DMS53 treated with DMSO at 0.1 percent for 48 hours (cell line): Measurements from ENCODE around the gene DBN1.
"Not testable (repeated sequence)": the region's sequence is repeated elsewhere in the genome, so short reads cannot be mapped to it uniquely, and the experiment has no call there.

Experiments used
- DNase-seq: peaks from one replicate; lab custom pipeline; 2025; ENCODE audit not compliant: unreplicated experiment; lab: John Stamatoyannopoulos, UW

The DBN1 gene

DNA sequence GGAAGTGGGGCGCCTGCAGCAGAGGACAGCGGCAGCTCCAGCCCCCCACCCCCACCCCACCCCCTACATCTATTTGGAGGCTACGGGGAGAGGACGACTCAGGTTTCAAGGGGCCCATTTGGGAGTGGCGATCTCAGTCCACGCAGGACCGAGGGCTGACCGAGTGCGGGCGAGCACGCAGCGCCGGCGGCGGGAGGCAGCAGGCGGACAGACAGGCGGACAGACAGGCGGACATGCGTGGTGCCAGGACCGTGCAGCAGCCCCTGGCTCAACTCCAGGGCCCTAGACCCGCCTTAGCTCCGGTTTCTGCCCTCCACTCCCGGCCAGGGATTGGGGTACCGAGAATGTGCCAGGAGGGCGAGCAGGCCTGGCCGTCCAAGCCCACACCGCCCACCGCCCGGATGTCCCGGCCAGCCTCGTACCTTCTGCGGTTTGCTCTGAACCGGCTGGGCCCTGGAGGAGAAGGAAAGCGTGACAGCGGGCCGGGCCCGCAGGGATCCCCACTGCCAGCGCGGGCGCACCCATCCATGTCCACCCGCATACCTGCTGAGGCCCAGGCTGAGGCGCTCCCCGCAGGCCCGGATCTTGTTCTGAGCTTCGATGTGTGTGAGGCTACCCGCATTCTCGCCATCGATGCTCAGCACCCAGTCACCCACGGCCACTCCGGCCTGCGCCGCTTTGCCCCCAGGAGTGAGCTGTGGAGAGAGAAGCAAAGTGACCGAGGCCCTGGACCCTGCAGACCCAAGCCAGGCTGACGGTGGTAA lies 18.7 kb upstream of the DBN1 start:
- no peak for DNase-seq

DNA sequence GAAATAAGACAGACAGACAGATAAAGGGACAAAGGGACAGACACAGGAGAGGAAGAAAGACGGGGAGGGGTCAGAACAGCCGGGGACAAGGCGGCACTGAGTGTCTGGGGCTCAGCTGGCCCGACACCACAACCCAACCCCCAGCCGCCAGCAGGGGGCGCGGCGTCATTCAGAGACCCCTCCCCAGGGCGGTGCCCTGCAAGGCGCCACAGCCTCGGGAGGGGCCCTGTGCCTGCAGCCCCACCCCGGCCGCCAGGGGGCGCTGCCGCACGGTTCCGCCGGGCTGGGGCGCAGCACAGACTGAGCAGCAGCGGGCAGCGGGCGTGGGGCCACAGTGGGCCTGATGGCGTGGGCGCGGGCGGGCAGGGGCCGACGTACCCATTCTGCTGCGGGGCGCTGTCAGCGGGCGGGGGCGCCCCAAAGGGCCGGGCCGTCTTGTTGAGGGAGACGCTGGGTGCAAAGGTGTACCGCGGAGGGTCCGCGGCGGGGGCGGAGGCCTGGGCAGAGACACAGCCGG lies 18.1 kb upstream of the DBN1 start:
- no peak for DNase-seq

DNA sequence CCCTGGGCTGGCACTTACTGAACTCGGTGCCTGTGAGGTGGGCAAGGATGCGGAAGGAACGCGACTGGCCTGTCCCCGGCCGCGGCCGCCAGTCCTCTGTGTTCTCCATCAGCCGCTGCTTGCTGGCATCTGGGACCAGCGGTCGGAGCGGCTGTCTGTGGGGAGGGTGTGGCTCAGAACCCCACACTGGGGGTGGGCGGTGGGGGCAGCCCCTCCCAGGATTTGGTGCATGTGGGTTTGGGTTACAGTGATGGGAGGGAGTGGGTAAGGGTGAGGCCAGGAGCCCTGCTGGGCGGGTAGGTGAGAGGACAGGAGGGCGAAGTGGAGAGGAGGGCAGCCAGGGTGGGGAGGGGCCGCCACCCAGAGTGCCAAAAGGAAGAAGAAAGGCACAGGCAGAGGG lies 17.6 kb upstream of the DBN1 start:
- no peak for DNase-seq

DNA sequence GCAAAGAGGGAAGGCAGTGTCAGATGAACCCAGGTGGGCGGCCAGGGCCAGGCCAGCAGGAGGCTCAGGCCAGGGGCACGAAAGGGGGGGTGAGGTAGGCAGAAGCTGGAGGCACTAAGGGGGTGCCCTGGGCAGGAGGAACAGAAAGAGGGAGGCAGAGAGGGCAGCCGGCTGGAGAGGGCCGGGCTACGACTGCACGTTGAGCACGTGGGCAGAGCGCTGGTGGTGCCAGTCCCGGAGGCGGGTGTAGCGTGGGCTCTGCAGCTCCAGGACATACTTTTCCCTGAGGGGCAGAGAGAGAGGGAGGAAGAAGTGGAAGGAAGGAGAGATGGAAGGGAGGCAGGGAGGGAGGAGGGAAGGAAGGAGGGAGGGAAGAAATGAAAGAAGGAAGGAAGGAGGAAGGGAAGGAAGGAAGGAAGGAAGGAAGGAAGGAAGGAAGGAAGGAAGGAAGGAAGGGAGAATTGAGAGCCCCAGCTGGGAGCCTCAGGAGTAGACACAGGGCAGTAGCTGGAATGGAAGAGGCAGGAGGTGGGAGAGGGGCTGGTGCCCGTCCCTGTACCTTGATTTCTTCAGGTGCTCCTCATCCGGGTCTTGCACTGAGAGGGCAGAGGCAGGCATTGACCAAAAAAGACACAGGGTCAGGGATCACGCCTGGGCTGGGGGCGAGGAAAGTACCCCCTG lies 17.0 kb upstream of the DBN1 start:
- no peak for DNase-seq

DNA sequence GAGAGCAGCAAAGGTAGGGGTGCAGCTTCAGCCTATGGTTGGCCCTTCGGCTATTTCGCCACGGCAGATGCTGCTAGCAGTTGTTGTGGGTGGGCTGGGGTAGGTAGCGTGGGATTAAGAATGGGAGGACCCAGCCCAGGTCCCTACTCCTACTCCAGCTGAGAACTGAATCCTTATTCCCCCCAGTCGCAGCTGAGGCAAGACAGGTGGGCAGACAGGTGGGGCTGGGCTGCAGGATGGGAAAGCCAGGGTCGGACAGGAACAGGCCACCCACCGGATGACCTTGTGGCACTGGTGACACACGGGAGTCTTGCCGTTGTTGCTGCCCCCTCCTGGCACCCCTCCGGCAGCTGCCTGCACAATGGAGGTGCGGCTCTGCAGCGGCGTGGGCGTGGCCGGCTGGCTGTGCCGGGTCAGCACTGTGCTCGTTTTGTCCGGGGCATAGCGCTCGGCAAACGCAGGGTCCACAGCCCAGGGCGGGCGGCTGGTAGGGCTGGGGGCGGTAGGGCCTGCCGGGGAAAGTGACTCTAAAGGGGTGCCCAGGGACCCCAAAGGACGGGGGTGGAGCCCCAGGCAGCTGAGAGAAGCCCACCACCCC lies 15.8 kb upstream of the DBN1 start:
- no peak for DNase-seq

DNA sequence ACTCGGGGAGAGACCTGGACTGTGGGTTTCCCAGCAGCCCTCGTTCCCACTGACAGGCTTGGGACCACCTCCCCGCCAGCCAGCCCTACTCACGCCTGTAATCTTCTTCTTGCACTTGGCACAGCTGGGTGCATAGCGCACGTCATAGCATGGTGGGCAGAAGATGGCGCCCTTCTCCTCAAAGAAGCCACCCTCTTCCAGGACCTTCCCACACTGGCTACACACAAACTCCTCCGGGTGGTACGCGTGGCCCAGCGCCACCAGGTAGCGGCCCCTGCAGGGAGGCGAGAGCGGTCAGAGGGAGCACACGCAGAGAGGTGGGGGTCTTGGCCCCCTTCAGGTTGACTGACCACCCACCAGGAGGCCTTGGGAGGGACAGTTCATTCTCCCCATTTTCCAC lies 14.5 kb upstream of the DBN1 start:
- no peak for DNase-seq

DNA sequence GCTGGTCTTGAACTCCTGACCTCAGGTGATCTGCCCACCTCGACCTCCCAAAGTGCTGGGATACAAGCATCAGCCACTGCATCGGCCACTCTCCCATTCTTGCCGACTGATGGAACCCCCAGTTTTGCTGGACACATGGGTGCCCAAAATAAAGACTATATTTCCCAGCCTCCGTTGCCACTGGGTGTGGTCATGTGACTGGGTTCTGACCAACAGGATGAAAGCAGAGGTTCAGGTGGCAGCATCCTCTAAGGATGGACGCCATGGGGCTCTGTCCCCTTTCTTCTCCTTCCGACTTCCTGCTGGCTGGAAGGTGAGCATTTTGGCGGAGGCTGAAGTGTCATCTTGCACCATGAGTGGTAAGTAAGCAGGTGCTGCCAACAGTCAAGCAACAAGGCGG lies 13.7 kb upstream of the DBN1 start:
- DNase-seq: no peak

DNA sequence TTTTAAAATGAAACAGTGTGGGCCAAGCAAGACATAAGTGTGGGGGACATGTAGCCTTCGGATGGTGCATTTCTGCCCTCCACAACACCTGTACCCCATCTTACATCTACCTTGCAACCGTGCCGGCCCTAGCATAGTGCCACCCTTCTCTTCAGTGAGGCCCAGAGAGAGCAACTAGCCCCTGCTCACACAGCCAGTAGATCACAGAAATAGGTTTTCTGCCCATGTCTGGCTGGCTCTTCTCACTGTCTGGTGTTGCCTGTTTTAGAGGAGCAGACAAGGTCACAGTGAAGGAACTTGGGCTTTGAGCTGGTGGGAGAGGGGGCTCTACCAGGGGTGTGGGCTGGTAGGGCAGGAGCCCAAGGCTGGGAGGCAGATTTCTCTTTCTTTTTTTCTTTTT lies 12.8 kb upstream of the DBN1 start:
- no peak for DNase-seq

DNA sequence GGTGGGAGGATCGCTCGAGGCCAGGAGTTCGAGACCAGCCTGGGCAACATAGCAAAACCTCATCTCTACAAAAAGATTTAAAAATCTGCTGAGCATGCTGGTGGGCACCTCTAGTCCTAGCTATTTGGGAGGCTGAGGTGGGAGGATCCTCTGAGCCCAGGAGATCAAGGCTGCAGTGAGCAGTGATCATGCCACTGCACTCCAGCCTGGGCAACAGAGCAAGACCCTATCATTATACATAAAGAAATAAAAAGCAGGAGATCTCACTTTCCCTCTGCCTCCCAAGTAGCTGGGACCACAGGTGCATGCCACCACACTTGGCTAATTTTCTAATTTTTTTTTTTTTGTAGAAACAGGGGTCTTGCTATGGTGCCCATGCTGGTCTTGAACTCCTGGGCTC lies 12.3 kb upstream of the DBN1 start:
- not testable (repeated sequence) for DNase-seq

DNA sequence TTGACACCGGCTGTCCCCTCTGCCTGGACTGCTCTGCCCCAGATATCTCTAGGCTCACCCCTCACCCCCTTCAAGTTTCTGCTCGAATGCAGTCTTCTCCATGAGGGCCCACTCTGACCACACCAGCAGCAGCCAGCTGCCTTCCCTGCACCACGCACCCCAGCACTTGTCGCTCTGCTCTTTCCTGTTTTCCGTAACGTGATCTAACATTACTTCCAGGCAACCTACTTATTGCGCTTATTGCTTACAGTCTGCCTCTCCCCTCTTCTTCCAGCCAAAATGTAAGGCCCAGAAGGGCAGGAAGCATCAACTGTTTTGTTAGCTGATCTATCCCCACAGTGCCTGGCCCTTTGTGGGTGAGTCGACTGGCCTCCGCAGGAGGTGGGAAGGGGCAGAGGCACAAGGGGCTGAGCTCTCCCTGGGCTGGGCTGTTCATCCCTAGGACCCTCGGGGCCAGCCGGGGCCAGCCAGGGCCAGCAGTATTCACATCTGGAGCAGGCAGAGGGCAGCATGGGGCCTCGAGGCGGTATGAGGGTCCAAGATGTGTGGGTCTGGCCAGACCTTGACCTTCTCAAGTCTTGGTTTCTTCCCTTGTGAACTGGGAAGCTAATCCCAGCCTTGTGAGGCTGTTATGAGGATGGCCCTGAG lies 11.6 kb upstream of the DBN1 start:
- DNase-seq: no peak

DNA sequence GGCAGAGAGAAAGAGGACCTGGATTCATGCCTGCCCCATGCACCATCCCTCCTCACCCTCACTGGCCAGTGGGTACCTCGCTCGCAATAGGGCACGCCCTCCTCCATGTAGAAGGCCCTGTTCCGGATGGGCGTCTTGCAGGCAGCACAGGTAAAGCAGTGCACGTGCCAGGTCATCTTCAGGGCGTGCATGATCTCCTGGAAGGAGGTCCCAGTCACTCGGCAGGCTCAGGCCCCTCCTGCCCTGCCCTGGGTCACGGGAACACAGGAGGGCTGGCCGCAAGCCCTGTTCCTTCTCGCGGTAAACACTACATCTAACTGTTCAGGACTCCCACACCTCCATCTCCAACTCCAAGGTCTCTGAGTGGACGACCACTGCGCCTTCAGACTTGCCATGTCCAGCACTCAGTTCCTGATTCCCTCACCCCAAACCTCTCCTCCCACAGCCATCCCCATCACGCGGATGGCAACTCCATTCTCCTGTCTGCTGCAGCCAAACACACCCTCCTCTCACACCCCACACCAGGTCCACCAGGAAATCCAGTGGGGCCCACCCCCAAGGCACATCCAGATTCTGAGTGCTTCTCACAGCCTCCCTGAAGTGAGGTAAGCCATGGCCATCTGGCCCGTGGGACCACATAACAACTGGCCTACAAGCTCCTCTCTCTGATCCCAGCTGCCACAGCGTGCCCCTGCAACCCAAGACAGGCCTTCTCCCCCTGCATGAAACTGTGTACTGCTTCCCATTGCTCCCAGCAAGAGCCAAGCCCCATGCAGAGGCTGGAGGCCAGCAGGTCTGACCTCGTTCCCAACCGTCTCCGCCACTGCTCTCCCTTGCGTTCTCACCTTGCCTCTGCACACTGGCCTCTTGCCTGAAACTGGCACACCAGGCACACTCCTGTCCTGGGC lies 10.8 kb upstream of the DBN1 start:
- DNase-seq: no peak

DNA sequence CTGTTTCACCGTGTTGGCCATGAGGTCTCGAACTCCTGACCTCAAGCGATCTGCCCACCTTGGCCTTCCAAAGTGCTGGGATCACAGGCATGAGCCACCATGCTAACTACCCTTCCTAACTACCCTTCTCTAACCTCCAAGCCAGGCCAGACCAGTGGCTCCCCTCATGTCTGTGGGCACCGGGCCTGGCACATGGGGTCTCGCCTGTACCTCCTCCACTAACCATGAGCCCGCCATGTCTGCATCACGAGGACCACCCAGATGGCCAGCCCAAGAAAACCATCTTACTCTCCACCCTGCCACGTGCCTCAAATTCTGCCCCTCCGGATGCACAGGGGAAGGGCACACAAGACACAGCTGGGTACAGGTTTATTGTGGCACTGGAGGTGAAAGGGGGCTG lies 9.6 kb upstream of the DBN1 start:
- DNase-seq: no peak

DNA sequence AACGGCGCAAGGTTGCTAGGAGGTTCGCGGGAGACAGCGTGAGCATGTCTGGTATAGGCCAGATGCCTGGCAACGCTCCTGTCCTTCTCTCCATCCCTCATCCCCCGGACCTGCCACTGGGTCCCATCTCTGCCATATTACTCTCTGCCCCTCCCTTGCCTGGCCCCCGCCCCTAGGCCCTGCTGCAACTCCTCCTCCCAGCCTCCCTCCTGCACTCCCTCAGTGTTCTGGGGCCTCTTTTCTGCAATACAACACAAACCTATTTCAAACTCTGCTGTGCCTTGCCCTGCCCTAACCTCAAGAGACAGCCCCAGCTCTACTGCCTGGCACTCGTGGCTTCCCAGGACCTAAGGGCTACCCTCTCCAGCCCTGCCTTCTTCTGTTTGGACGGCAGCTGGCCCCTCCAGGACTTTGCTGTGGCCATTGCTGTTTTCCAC lies 8.9 kb upstream of the DBN1 start:
- DNase-seq: no peak

DNA sequence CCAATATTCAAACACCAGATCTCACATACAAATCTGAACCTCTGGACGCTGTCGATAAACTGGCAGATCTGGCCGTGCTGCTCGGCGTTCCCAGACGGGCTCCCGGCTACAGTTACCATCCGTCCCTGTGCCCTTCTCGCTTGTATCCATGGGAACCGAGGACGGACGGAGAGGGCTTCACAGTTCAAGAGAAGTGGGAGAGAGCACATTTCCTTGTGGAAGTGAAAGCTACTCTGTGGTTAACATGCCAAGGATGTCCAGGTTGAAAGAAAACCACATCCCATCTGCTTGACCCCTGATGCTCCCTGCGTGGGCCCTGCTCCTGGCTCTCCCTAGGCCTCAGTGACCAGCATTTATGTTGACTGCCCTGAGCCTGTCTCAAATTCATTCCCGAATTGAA lies 6.3 kb upstream of the DBN1 start:
- no peak for DNase-seq

DNA sequence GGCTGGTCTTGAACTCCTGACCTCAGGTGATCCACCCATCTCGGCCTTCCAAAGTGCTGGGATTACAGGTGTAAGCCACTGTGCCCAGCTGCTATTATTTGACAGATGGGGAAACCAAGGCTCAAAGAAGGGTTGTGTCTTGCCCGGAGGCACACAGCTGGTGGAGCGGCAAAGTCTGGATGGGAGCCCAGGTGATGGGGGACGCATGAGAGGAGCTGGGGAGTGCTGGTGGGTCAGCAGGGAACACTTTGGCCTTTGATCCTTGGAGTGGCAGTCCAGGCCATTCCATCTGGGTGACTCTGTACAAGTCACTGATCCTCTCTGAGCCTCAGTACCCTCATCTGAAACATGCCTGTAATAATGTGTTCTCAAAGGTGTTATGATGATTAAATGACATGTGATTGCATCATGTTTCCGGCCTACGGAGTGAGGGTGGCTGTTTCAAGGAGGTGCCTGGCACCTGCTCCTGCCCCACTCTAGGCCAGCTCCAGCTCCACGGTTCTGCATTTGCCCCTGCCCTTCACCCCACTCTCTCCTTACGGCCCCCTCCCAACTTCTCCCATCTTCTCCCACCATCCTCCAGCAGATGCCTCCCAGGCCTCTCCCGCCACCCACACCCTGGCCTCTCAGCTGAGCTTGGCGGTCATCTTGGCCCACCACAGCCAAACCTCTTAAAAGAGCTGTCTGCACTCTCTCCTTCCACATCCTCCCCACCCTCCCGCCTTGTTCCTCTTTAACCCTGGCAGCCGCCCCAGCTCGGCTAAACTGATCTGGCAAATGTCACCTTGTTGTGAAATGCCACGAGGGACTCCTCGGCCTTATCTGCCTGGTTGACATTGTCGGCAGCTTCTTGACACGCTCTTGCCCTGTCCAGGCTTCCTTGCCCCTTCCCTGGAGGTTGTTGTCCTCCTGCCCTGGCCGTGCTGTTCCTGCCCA lies 5.5 kb upstream of the DBN1 start:
- peak; percentile 51 for DNase-seq

DNA sequence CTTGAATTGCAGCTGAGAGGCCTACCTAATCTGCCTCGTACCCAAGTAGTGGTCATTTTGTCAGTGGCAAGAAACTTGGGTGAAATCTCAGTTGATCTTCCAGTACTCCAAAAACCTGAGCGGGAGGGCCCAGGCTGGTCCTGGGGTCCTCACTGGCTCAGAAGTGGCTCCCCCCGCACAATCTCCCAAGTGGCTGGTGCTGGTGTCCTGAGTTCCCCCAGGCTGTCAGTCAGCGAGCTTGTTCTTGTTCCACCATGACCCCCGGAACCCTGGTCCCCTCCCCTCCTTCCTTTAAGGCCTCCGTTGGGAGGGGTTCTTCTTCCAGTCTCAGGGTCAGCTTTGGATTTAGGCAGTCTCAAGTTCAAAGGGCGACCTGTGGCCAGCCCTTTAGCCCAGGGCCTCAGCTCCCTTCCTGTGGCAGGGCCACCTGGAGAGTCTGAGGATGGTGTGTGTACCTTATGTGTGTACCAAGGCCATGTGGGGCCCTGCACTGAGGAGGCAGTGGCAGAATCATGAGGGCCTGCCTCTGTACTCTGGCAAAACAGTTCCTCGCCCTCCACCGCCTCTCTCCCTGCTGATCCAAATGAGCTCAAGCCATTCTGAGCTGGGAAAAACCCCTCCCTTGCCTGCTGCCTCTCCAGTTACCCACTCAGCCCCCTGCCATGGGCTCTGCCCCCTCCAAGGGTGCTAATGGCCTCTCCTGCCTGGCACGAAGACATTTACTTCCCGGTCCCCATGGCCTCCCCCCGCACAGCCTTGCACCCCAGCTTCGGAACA lies 4.5 kb upstream of the DBN1 start:
- no peak for DNase-seq

DNA sequence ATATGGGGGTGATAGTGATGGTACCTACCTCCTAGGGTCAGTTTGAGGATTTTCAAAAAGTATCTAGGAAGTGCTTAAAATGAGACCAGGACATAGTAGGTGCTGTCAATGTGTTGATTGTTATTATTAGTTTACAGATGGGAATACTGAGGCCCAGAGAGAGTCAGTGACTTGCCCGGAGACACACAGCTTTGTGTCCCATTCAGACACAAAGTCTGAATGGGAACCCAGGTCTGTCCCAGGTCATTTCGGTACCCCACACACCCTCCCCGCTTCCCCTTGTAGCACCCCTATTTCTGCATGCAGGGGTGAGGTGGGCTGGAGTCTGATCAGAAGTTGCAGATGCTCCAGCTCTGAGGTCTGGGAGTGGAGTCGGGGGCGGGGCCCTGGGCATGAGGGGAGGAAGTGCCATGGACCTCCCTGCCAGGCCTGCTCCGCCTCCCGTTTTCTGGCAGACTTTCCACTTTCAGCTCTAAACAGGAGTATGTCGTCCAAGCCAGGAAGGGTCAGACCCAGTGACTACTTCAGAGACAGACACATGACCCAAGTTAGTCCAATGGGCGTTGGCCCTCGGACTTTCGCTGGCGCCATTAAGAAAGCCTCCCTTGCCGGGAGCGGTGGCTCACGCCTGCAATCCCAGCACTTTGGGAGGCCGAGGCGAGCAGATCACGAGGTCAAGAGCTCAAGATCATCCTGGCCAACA lies 3.2 kb upstream of the DBN1 start:
- no peak for DNase-seq
